SK-N-SH treated with all-trans-retinoic acid at 6 μM for 48 hours (cell line): Measurements from ENCODE around the gene SFN.

ENCODE experiments used
- ATAC-seq: fragments of 200-7000 bp; cut with Tn5 transposase; 3 replicates; pipeline ENCODE4 v1.9.1; 2020; ENCODE audit warnings: mild to moderate bottlenecking, moderate library complexity
- ARNTL ChIP-seq: fragments of 450-650 bp; formaldehyde crosslinking; IDR thresholded peaks from 2 replicates; pipeline ENCODE4 v1.5.0; 2020; ENCODE audit warnings: low read depth, mild to moderate bottlenecking, moderate library complexity, borderline replicate concordance
- BACH2 ChIP-seq: fragments of 250-450 bp; sonication (Bioruptor Pico); IDR thresholded peaks from 2 replicates; pipeline ENCODE4 v1.9.0; 2021; ENCODE audit warnings: mild to moderate bottlenecking, borderline replicate concordance
- CSDC2 ChIP-seq: fragments of 250-450 bp; sonication (Bioruptor Pico); IDR thresholded peaks from 2 replicates; pipeline ENCODE4 v1.5.0; 2020; ENCODE audit warnings: mild to moderate bottlenecking, moderate library complexity
- GLIS3 ChIP-seq: fragments of 250-450 bp; sonication (Bioruptor Pico); IDR thresholded peaks from 2 replicates; pipeline ENCODE4 v1.5.0; 2020; ENCODE audit warnings: mild to moderate bottlenecking, moderate library complexity
- ISL1 ChIP-seq: fragments of 250-450 bp; sonication (Bioruptor Pico); IDR thresholded peaks from 2 replicates; pipeline ENCODE4 v2.1.2; 2022; ENCODE audit warnings: mild to moderate bottlenecking, moderate library complexity
- OSR1 ChIP-seq: fragments of 250-450 bp; sonication (Bioruptor Pico); IDR thresholded peaks from 2 replicates; pipeline ENCODE4 v1.8.0; 2022; ENCODE audit warnings: moderate library complexity, mild to moderate bottlenecking, inconsistent platforms
- PPARA ChIP-seq: fragments of 250-450 bp; sonication (Bioruptor Pico); IDR thresholded peaks from 2 replicates; pipeline ENCODE4 v1.5.0; 2020; ENCODE audit warnings: mild to moderate bottlenecking, borderline replicate concordance
- RARB ChIP-seq: fragments of 250-450 bp; sonication (Bioruptor Pico); IDR thresholded peaks from 2 replicates; pipeline ENCODE4 v1.8.0; 2021; ENCODE audit warnings: mild to moderate bottlenecking, moderate library complexity
- SNAI2 ChIP-seq: fragments of 250-450 bp; sonication (Bioruptor Pico); IDR thresholded peaks from 2 replicates; pipeline ENCODE4 v1.5.0; 2020; ENCODE audit warnings: mild to moderate bottlenecking, moderate library complexity
- TCF4 ChIP-seq: fragments of 250-450 bp; sonication (Bioruptor Pico); IDR thresholded peaks from 2 replicates; pipeline ENCODE4 v1.8.0; 2021; ENCODE audit warnings: mild to moderate bottlenecking, moderate library complexity, borderline replicate concordance
- TOX ChIP-seq: fragments of 250-450 bp; sonication (Bioruptor Pico); IDR thresholded peaks from 2 replicates; pipeline ENCODE4 v1.8.0; 2021; ENCODE audit warnings: mild to moderate bottlenecking, moderate library complexity, borderline replicate concordance
- ZC3H10 ChIP-seq: fragments of 250-450 bp; sonication (Bioruptor Pico); IDR thresholded peaks from 2 replicates; pipeline ENCODE4 v1.5.1; 2021; ENCODE audit warnings: mild to moderate bottlenecking, moderate library complexity
- ZFP3 ChIP-seq: fragments of 250-450 bp; sonication (Bioruptor Pico); IDR thresholded peaks from 2 replicates; pipeline ENCODE4 v1.5.0; 2020; ENCODE audit warnings: mild to moderate bottlenecking, moderate library complexity
- ZFP30 ChIP-seq: fragments of 450-650 bp; formaldehyde crosslinking; IDR thresholded peaks from 2 replicates; pipeline ENCODE4 v1.5.0; 2022; ENCODE audit warnings: mild to moderate bottlenecking, moderate library complexity
- ZNF565 ChIP-seq: fragments of 450-650 bp; formaldehyde crosslinking; conservative IDR thresholded peaks from 2 replicates; pipeline ENCODE4 v1.5.0; 2020; ENCODE audit warnings: low read depth, mild to moderate bottlenecking, moderate library complexity
- ZNF70 ChIP-seq: fragments of 450-650 bp; formaldehyde crosslinking; IDR thresholded peaks from 2 replicates; pipeline ENCODE4 v1.5.0; 2020; ENCODE audit warnings: mild to moderate bottlenecking, moderate library complexity
- ZNF8 ChIP-seq: fragments of 450-650 bp; formaldehyde crosslinking; IDR thresholded peaks from 2 replicates; pipeline ENCODE4 v1.5.0; 2020; ENCODE audit warnings: mild to moderate bottlenecking, moderate library complexity
- TF ChIP-seq, protein P1 (sequence below): fragments of 250-450 bp; sonication (Bioruptor Pico); IDR thresholded peaks from 2 replicates; pipeline ENCODE4 v1.5.0; 2020; ENCODE audit warnings: mild to moderate bottlenecking, moderate library complexity
- TF ChIP-seq, protein P2 (sequence below): fragments of 250-450 bp; sonication (Bioruptor Pico); IDR thresholded peaks from 2 replicates; pipeline ENCODE4 v1.8.0; 2021; ENCODE audit warnings: low read depth, mild to moderate bottlenecking, moderate library complexity, borderline replicate concordance
- TF ChIP-seq, protein P3 (sequence below): fragments of 250-450 bp; sonication (Bioruptor Pico); IDR thresholded peaks from 2 replicates; pipeline ENCODE4 v1.5.1; 2020; ENCODE audit warnings: low read depth, mild to moderate bottlenecking, moderate library complexity
- TF ChIP-seq, protein P4 (sequence below): fragments of 250-450 bp; sonication (Bioruptor Pico); IDR thresholded peaks from 2 replicates; pipeline ENCODE4 v1.8.0; 2020; ENCODE audit warnings: mild to moderate bottlenecking, moderate library complexity, borderline replicate concordance

Gene SFN

DNA sequence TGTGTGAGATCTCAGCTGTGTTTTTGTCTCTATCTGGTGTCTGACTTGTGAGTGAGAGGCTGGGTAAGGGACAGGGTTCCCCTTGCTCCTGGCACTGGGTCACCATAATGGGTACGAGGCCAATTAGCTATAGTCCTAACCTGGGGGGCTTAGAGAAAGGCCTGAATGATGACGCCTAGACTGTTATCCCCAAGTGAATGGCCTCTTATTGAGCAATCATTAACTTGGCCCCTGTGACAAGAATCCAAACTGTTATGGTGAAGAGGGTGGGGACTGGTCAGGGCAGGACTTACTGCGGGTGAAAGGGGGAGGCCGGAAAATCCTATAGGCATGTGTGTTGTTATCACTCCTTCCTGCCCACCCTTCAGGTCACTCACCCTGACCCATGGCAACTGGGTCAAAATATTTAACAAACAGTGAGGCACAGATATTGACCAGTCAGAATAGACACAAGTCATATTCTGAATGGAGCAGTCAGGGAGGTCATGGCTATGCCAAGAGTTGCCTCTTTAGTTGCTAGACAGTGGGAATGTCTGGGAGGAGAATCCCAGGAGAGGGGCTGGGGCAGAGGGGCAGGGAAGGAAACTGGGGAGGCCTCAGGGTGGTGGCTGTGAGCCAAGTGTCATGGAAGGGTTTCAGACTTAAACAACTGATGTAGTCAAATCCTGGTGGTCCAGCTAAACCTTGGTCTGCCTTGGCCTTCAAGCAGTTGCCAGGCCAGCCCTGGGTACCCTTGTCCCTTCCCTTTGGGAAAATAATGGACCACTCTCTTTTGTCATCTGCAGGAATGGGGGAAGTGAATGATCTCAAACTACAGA is 47.6 kb downstream of the SFN start:
- TF ChIP-seq, protein P1, sequence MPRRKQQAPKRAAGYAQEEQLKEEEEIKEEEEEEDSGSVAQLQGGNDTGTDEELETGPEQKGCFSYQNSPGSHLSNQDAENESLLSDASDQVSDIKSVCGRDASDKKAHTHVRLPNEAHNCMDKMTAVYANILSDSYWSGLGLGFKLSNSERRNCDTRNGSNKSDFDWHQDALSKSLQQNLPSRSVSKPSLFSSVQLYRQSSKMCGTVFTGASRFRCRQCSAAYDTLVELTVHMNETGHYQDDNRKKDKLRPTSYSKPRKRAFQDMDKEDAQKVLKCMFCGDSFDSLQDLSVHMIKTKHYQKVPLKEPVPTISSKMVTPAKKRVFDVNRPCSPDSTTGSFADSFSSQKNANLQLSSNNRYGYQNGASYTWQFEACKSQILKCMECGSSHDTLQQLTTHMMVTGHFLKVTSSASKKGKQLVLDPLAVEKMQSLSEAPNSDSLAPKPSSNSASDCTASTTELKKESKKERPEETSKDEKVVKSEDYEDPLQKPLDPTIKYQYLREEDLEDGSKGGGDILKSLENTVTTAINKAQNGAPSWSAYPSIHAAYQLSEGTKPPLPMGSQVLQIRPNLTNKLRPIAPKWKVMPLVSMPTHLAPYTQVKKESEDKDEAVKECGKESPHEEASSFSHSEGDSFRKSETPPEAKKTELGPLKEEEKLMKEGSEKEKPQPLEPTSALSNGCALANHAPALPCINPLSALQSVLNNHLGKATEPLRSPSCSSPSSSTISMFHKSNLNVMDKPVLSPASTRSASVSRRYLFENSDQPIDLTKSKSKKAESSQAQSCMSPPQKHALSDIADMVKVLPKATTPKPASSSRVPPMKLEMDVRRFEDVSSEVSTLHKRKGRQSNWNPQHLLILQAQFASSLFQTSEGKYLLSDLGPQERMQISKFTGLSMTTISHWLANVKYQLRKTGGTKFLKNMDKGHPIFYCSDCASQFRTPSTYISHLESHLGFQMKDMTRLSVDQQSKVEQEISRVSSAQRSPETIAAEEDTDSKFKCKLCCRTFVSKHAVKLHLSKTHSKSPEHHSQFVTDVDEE (CRISPR knock-in tag): no peak
- TF ChIP-seq, protein P2, sequence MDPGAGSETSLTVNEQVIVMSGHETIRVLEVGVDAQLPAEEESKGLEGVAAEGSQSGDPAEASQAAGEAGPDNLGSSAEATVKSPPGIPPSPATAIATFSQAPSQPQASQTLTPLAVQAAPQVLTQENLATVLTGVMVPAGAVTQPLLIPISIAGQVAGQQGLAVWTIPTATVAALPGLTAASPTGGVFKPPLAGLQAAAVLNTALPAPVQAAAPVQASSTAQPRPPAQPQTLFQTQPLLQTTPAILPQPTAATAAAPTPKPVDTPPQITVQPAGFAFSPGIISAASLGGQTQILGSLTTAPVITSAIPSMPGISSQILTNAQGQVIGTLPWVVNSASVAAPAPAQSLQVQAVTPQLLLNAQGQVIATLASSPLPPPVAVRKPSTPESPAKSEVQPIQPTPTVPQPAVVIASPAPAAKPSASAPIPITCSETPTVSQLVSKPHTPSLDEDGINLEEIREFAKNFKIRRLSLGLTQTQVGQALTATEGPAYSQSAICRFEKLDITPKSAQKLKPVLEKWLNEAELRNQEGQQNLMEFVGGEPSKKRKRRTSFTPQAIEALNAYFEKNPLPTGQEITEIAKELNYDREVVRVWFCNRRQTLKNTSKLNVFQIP (CRISPR knock-in tag): no peak
- TF ChIP-seq SNAI2 (no peak), PPARA (CRISPR knock-in tag) (no peak), ZNF70 (CRISPR knock-in tag) (no peak), BACH2 (CRISPR knock-in tag) (no peak), ZNF8 (CRISPR knock-in tag) (no peak), ZFP30 (CRISPR knock-in tag) (no peak), OSR1 (CRISPR knock-in tag) (no peak)
- TF ChIP-seq, protein P3, sequence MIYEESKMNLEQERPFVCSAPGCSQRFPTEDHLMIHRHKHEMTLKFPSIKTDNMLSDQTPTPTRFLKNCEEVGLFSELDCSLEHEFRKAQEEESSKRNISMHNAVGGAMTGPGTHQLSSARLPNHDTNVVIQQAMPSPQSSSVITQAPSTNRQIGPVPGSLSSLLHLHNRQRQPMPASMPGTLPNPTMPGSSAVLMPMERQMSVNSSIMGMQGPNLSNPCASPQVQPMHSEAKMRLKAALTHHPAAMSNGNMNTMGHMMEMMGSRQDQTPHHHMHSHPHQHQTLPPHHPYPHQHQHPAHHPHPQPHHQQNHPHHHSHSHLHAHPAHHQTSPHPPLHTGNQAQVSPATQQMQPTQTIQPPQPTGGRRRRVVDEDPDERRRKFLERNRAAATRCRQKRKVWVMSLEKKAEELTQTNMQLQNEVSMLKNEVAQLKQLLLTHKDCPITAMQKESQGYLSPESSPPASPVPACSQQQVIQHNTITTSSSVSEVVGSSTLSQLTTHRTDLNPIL: no peak
- ATAC-seq: no peak

DNA sequence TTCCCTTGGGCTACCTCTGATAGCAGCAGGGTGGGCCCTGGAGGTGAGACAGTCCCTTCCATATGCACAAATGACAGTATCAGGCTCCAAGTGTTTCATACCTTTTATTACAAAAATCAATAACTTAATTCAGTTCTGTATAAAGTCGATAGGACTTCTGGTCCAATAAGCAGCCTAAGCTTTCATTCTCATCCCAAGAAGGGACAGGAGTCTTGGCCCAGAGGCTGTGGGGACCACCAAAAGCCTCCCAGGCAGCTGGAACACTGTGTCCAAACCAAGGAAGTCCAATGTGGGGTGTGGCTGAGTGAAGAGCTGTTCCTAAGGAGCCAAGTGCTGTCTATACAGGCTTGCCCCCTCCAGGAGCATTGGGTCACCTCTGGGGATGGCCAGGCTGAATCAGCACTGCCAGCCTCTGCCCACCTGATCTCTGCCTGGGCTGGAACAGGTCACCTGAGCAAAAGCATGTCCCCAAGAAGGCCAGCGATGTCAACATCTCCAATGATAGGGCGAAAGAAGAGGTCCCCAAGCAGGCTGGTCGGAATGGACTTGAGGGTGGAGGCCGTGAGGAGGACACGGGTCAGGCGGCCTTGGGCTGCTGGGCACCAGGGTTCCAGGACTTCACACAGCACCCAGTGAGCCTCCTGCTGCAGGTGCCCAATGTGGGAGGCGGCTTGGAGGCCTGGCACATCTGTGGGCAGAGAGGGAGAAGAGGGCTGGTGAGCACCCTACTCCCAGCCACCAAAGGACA is 48.6 kb downstream of the SFN start:
- no peak for ATAC-seq
- TF ChIP-seq CSDC2 (CRISPR knock-in tag): no peak
- TF ChIP-seq ISL1: no peak
- TF ChIP-seq, protein P4, sequence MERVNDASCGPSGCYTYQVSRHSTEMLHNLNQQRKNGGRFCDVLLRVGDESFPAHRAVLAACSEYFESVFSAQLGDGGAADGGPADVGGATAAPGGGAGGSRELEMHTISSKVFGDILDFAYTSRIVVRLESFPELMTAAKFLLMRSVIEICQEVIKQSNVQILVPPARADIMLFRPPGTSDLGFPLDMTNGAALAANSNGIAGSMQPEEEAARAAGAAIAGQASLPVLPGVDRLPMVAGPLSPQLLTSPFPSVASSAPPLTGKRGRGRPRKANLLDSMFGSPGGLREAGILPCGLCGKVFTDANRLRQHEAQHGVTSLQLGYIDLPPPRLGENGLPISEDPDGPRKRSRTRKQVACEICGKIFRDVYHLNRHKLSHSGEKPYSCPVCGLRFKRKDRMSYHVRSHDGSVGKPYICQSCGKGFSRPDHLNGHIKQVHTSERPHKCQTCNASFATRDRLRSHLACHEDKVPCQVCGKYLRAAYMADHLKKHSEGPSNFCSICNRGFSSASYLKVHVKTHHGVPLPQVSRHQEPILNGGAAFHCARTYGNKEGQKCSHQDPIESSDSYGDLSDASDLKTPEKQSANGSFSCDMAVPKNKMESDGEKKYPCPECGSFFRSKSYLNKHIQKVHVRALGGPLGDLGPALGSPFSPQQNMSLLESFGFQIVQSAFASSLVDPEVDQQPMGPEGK: no peak
- no peak for TF ChIP-seq GLIS3 (CRISPR knock-in tag)
- TF ChIP-seq ZNF565 (CRISPR knock-in tag): no peak
- no peak for TF ChIP-seq ZNF70 (CRISPR knock-in tag)
- no peak for TF ChIP-seq PPARA (CRISPR knock-in tag)
- no peak for TF ChIP-seq ARNTL (CRISPR knock-in tag)
- no peak for TF ChIP-seq ZFP3 (CRISPR knock-in tag)
- no peak for TF ChIP-seq ZC3H10 (CRISPR knock-in tag)
- no peak for TF ChIP-seq TCF4 (CRISPR knock-in tag)
- TF ChIP-seq SNAI2: no peak

DNA sequence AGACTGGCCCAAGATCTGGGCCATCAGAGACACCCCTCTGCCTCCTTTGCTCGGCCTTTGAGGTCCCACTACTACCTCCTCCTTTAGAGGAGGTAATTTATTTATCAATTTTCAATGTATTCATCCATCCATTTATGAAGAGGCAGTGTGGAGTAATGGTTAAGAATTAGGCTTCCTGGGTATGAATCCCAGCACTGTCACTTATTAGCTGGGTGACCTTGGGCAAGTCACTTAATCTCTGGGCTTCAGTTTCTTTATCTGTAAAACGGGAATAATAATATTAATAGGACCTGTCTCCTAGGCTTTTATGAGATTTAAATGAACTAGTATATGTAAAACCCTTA is 49.2 kb downstream of the SFN start:
- ATAC-seq: no peak
- TF ChIP-seq CSDC2 (CRISPR knock-in tag) (no peak), TOX (CRISPR knock-in tag) (no peak), ISL1 (no peak), ZNF565 (CRISPR knock-in tag) (no peak), OSR1 (CRISPR knock-in tag) (no peak), RARB (CRISPR knock-in tag) (no peak)
- TF ChIP-seq, protein P3: no peak
- TF ChIP-seq, all 23 proteins: peak for 0
